MCF 10A (cell line): ENCODE data around the gene TRRAP. TPM values are rescaled to one million over a fixed set of nuclear protein-coding genes. Genes with fewer than 3 reads are reported as not detected.

Experiments
- BruUV-seq: library from RNA; stranded (reverse); fragments of 400-500 nt; replicated peaks from 2 replicates; lab custom pipeline; 2021; lab: Mats Ljungman, UMichigan
- CTCF ChIA-PET: fragments of 300-600 bp; sonication (Branson Sonifier 250); formaldehyde crosslinking; extraction: SDS; loops from one replicate; lab custom pipeline; 2021; ENCODE audit warnings: antibody characterized with exemption, inconsistent platforms; lab: Yijun Ruan, JAX
- POLR2A ChIA-PET: fragments of 300-600, 350-650 bp; sonication (Branson Sonifier 250); formaldehyde crosslinking; extraction: SDS; loops from one replicate; lab custom pipeline; 2020; ENCODE audit warnings: antibody characterized with exemption, inconsistent platforms; lab: Yijun Ruan, JAX
- DNase-seq: peaks from one replicate; pipeline ENCODE4 v3.0.0-alpha.2; 2018; ENCODE audit not compliant: unreplicated experiment
- H3K27ac Mint-ChIP-seq: one replicate; pipeline ENCODE4 v1.8.0; 2022; ENCODE audit warnings: mild to moderate bottlenecking, low read depth, mixed read lengths; ENCODE audit not compliant: unreplicated experiment
- H3K27me3 Mint-ChIP-seq: one replicate; pipeline ENCODE4 v1.8.0; 2022; ENCODE audit warnings: mixed read lengths; ENCODE audit not compliant: insufficient read depth, unreplicated experiment
- H3K36me3 Mint-ChIP-seq: one replicate; pipeline ENCODE4 v1.8.0; 2022; ENCODE audit warnings: mild to moderate bottlenecking, moderate library complexity, mixed read lengths; ENCODE audit not compliant: insufficient read depth, unreplicated experiment
- H3K4me1 Mint-ChIP-seq: one replicate; pipeline ENCODE4 v1.8.0; 2022; ENCODE audit warnings: mixed read lengths; ENCODE audit not compliant: insufficient read depth, unreplicated experiment
- H3K4me3 Mint-ChIP-seq: one replicate; pipeline ENCODE4 v1.8.0; 2022; ENCODE audit warnings: mild to moderate bottlenecking, moderate library complexity, mixed read lengths; ENCODE audit not compliant: unreplicated experiment
- H3K9me3 Mint-ChIP-seq: one replicate; pipeline ENCODE4 v1.8.0; 2022; ENCODE audit warnings: mixed read lengths; ENCODE audit not compliant: unreplicated experiment
- intact Hi-C: fragments of 100-400 bp; cut with micrococcal nuclease; formaldehyde crosslinking; loops from 2 replicates; pipeline ENCODE4 v1.14.1; 2022
- total RNA-seq: library from RNA; stranded (reverse); gene quantifications from 2 replicates; pipeline ENCODE4 v1.2.3, GENCODE V29; 2022
- TF ChIP-seq, protein P1 (sequence below): fragments of 200-600 bp; IDR thresholded peaks from one replicate; pipeline ENCODE4 v1.8.0; 2022; ENCODE audit warnings: antibody characterized with exemption, mild to moderate bottlenecking; ENCODE audit not compliant: unreplicated experiment

The TRRAP gene
- total RNA-seq, 1 experiment from 2014 or later, result 30.4 TPM

GRCh38 chr7:99019523-99020412 is 141.4 kb downstream of the TRRAP start:
- BruUV-seq, result no TSS peak
- H3K4me3 Mint-ChIP-seq, result no peak overlapping the region
- DNase-seq, result no peak
- H3K27me3 Mint-ChIP-seq, result no peaks in the 10 kb centered on the region
- intact Hi-C loops, result no loop called here
- H3K27ac Mint-ChIP-seq, result no peak overlapping the region
- POLR2A ChIA-PET, result interaction anchor here (0.6 to 0.7 kb wide), 2 partner anchors 293 to 294 kb away, joined by 3 to 4 read pairs; no protein-coding TSS in a partner anchor
- no peaks in the 10 kb centered on the region for H3K4me1 Mint-ChIP-seq
- CTCF ChIA-PET, result no interaction called here
- H3K9me3 Mint-ChIP-seq, result no peaks in the 10 kb centered on the region
- TF ChIP-seq, protein P1, sequence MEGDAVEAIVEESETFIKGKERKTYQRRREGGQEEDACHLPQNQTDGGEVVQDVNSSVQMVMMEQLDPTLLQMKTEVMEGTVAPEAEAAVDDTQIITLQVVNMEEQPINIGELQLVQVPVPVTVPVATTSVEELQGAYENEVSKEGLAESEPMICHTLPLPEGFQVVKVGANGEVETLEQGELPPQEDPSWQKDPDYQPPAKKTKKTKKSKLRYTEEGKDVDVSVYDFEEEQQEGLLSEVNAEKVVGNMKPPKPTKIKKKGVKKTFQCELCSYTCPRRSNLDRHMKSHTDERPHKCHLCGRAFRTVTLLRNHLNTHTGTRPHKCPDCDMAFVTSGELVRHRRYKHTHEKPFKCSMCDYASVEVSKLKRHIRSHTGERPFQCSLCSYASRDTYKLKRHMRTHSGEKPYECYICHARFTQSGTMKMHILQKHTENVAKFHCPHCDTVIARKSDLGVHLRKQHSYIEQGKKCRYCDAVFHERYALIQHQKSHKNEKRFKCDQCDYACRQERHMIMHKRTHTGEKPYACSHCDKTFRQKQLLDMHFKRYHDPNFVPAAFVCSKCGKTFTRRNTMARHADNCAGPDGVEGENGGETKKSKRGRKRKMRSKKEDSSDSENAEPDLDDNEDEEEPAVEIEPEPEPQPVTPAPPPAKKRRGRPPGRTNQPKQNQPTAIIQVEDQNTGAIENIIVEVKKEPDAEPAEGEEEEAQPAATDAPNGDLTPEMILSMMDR, result no peak
- H3K36me3 Mint-ChIP-seq, result peaks cover 67% of the 10 kb centered on the region

GRCh38 chr7:99020413-99020715 is 142.0 kb downstream of the TRRAP start:
- POLR2A ChIA-PET, result interaction anchor here (0.6 to 0.7 kb wide), 2 partner anchors 292 to 293 kb away, joined by 3 to 4 read pairs; no protein-coding TSS in a partner anchor
- no peak for DNase-seq
- intact Hi-C loops, result no loop called here
- H3K36me3 Mint-ChIP-seq, result peaks cover 61% of the 10 kb centered on the region
- H3K27me3 Mint-ChIP-seq, result no peaks in the 10 kb centered on the region
- H3K9me3 Mint-ChIP-seq, result no peaks in the 10 kb centered on the region
- no peaks in the 10 kb centered on the region for H3K4me1 Mint-ChIP-seq
- H3K4me3 Mint-ChIP-seq, result no peak overlapping the region
- CTCF ChIA-PET, result no interaction called here
- no peak overlapping the region for H3K27ac Mint-ChIP-seq
- TF ChIP-seq, protein P1, result no peak
- BruUV-seq, result no TSS peak

- Mint-ChIP-seq H3K36me3 (peaks cover 56% of the 10 kb centered on the region), H3K27ac (no peak overlapping the region)
Measured at GRCh38 chr7:99021941-99022560, 143.7 kb downstream of the TRRAP start.

More at GRCh38 chr7:99021941-99022560, 143.7 kb downstream of the TRRAP start:
- H3K4me1 Mint-ChIP-seq, result no peaks in the 10 kb centered on the region
- DNase-seq, result no peak
- no peak overlapping the region for H3K4me3 Mint-ChIP-seq
- TF ChIP-seq, protein P1, result no peak
- POLR2A ChIA-PET, result interaction anchor here (0.6 to 1.1 kb wide), 2 partner anchors 13 to 272 kb away, joined by 3 read pairs; no protein-coding TSS in a partner anchor
- CTCF ChIA-PET, result interaction anchor here (1.3 kb wide), 1 partner anchor 288 kb away, joined by 4 read pairs; no protein-coding TSS in a partner anchor
- intact Hi-C loops, result no loop called here
- no peaks in the 10 kb centered on the region for H3K9me3 Mint-ChIP-seq
- no peaks in the 10 kb centered on the region for H3K27me3 Mint-ChIP-seq
- no TSS peak for BruUV-seq
